ENCODE measurements around the gene TXNDC8. TPM values are rescaled to one million over a fixed set of nuclear protein-coding genes. Genes with fewer than 3 reads are reported as not detected.

The TXNDC8 gene
- total and polyA plus RNA-seq, 2 donors = not detected

- no peak for DNase-seq (ENCODE audit: extremely low spot score)
- Histone ChIP-seq H3K4me1 (ENCODE audit: insufficient read depth) (no peaks in the 10 kb centered on the region), H3K4me3 (ENCODE audit: low read depth, low read length) (peak overlapping the region; percentile 93), H3K36me3 (ENCODE audit: insufficient read depth) (no peaks in the 10 kb centered on the region), H3K27ac (ENCODE audit: low read depth) (peak overlapping the region; percentile 87)
- under 1% methylated on average over 81 of the region's 81 CpGs for WGBS
These were observed 81.9 kb downstream of the TXNDC8 start for GRCh38 chr9:110255463-110256379.

GRCh38 chr9:110255034-110255462, 82.6 kb downstream of the TXNDC8 start:
- DNase-seq (ENCODE audit: extremely low spot score) = no peak
- Histone ChIP-seq H3K36me3 (ENCODE audit: insufficient read depth) (no peaks in the 10 kb centered on the region), H3K4me1 (ENCODE audit: insufficient read depth) (no peaks in the 10 kb centered on the region), H3K27ac (ENCODE audit: low read depth) (peak overlapping the region; percentile 53), H3K4me3 (ENCODE audit: low read depth, low read length) (peak overlapping the region; percentile 93)
- WGBS = 13% methylated on average over 17 of the region's 17 CpGs

DNA sequence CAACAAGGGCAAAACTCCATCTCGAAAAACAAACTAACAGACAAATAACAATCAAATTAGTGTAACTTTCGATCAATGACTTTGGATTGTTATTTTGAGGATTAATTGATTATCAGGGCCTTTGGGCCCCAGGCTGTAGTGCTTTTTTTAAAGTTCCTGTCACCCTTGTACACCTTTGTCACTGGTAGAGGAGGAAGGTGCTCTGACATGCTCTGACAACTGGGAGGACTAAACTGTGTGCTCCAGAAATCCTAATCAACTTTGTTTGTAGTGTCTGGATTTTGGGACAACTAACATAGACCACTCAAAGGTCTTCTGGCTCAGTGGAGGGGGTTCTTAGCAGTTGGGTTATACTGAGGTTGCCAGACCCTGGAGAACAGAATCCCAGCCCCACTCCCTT, 83.2 kb downstream of the TXNDC8 start:
- Histone ChIP-seq H3K4me1 (ENCODE audit: insufficient read depth) (no peaks in the 10 kb centered on the region), H3K36me3 (ENCODE audit: insufficient read depth) (no peaks in the 10 kb centered on the region), H3K4me3 (ENCODE audit: low read depth, low read length) (peak overlapping the region; percentile 93), H3K27ac (ENCODE audit: low read depth) (no peak overlapping the region)
- no peak for DNase-seq (ENCODE audit: extremely low spot score)
- 80% methylated on average over 2 of the region's 2 CpGs for WGBS

Small RNA genes within 50 kb of the gene (small RNA-seq; reads per million reads assigned to genes)
- gene RNU6-1039P = not detected

Other genes with a start within 250 kb of the TXNDC8 start
- 0.32 TPM for gene C9orf152, start 129.7 kb downstream of the TXNDC8 start, total RNA-seq
- gene C9orf152, start 129.7 kb downstream of the TXNDC8 start, polyA plus RNA-seq = 0.16 TPM
- gene TXN, start 81.4 kb downstream of the TXNDC8 start, total RNA-seq = 90.6 TPM
- 211 TPM for gene TXN, start 81.4 kb downstream of the TXNDC8 start, polyA plus RNA-seq
- 80.5 TPM for gene SVEP1, start 241.9 kb upstream of the TXNDC8 start, total RNA-seq
- gene SVEP1, start 241.9 kb upstream of the TXNDC8 start, polyA plus RNA-seq = 7.7 TPM